IPS-11a (cell line): ENCODE measurements around the gene PICALM.
"Not testable (repeated sequence)": the region's sequence is repeated elsewhere in the genome, so short reads cannot be mapped to it uniquely, and the experiment has no call there.

Source experiments
- H3K4me3 ChIP-seq: one replicate; pipeline ENCODE4 v1.5.1; 2013; ENCODE audit warnings: low read depth, low read length, control low read depth

The PICALM gene

GRCh38 chr11:86002431-86002830 lies 66.5 kb downstream of the PICALM start:
- no peak overlapping the region for H3K4me3 ChIP-seq

- H3K4me3 ChIP-seq: no peak overlapping the region
These were observed 77.4 kb downstream of the PICALM start for GRCh38 chr11:85991508-85991907.

GRCh38 chr11:85989746-85990145 lies 79.1 kb downstream of the PICALM start:
- no peak overlapping the region for H3K4me3 ChIP-seq

GRCh38 chr11:85988780-85989179 lies 80.1 kb downstream of the PICALM start:
- no peak overlapping the region for H3K4me3 ChIP-seq

- no peak overlapping the region for H3K4me3 ChIP-seq
These were observed 91.1 kb downstream of the PICALM start for GRCh38 chr11:85977751-85978160.

- H3K4me3 ChIP-seq: no peak overlapping the region
These were observed 92.4 kb downstream of the PICALM start for GRCh38 chr11:85976525-85976924.

- no peak overlapping the region for H3K4me3 ChIP-seq
These were observed 94.8 kb downstream of the PICALM start for GRCh38 chr11:85974122-85974521.

GRCh38 chr11:85970593-85970992 lies 98.3 kb downstream of the PICALM start:
- no peak overlapping the region for H3K4me3 ChIP-seq

- H3K4me3 ChIP-seq: no peak overlapping the region
These were observed 101.4 kb downstream of the PICALM start for GRCh38 chr11:85967457-85967856.

- H3K4me3 ChIP-seq: no peak overlapping the region
These were observed 103.7 kb downstream of the PICALM start for GRCh38 chr11:85965202-85965601.

- no peak overlapping the region for H3K4me3 ChIP-seq
These were observed 106.9 kb downstream of the PICALM start for GRCh38 chr11:85961930-85962363.

- H3K4me3 ChIP-seq: no peak overlapping the region
These were observed 107.8 kb downstream of the PICALM start for GRCh38 chr11:85961130-85961529.

- H3K4me3 ChIP-seq: no peak overlapping the region
These were observed 108.2 kb downstream of the PICALM start for GRCh38 chr11:85960678-85961077.

- H3K4me3 ChIP-seq: no peak overlapping the region
These were observed 113.4 kb downstream of the PICALM start for GRCh38 chr11:85955531-85955930.

- no peak overlapping the region for H3K4me3 ChIP-seq
These were observed 115.3 kb downstream of the PICALM start for GRCh38 chr11:85953491-85954143.

- not testable (repeated sequence) for H3K4me3 ChIP-seq
These were observed 116.8 kb downstream of the PICALM start for GRCh38 chr11:85952108-85952485.

GRCh38 chr11:85951428-85952107 lies 117.3 kb downstream of the PICALM start:
- no peak overlapping the region for H3K4me3 ChIP-seq

- no peak overlapping the region for H3K4me3 ChIP-seq
These were observed 117.9 kb downstream of the PICALM start for GRCh38 chr11:85951049-85951405.

GRCh38 chr11:85950317-85951048 lies 118.4 kb downstream of the PICALM start:
- no peak overlapping the region for H3K4me3 ChIP-seq

- no peak overlapping the region for H3K4me3 ChIP-seq
These were observed 119.1 kb downstream of the PICALM start for GRCh38 chr11:85949798-85950197.

- no peak overlapping the region for H3K4me3 ChIP-seq
These were observed 120.0 kb downstream of the PICALM start for GRCh38 chr11:85948884-85949283.
